ENCODE measurements around the gene MYH10. TPM values are rescaled to one million over a fixed set of nuclear protein-coding genes. Genes with fewer than 3 reads are reported as not detected.
A peak's percentile ranks its signal among the peaks of the same experiment; 100 is the strongest.

Gene MYH10
- total RNA-seq, 1 experiment from 2014 or later: 251 TPM

DNA sequence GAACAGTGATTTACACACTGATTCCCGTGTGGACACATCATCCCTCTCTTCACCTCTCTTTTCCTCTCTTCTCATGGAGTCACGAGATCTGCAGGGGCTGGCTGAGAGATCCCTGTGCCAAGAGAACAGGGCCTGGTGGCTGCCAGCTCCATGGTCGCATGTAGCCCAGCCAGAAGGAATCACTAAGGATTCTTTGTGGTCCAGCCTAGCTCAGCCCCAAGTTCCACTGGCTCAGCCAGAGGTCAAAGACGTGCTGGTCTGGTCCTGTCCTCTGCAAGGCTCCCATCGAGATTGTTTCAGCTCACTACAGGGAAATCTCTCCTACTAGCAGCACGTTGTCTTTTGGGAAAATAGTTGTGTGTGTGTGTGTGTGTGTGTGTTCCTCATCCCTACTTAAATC, 128.4 kb downstream of the MYH10 start:
- Histone ChIP-seq H2BK120ac (ENCODE audit: low read depth, low read length, poor library complexity, severe bottlenecking) (no peak overlapping the region), H3K14ac (ENCODE audit: insufficient read depth, low read length) (no peak overlapping the region), H2BK15ac (ENCODE audit: low read depth, low read length) (no peak overlapping the region), H2AK5ac (ENCODE audit: insufficient read length, low read length) (no peak overlapping the region), H2BK12ac (ENCODE audit: insufficient read length, low read depth, low read length) (no peak overlapping the region), H4K91ac (ENCODE audit: insufficient read length, low read depth, low read length) (no peak overlapping the region), H4K20me1 (ENCODE audit: control insufficient read depth, insufficient read depth, insufficient read length) (no peaks in the 10 kb centered on the region), H3K23me2 (ENCODE audit: insufficient read length, low read depth, low read length, poor library complexity, severe bottlenecking) (no peaks in the 10 kb centered on the region), H3K9ac (ENCODE audit: extremely low read depth, insufficient read length, low read length) (no peak overlapping the region), H4K8ac (replicated peaks; ENCODE audit: insufficient read length, low read depth, low read length) (no peak overlapping the region), H3K9me3 (ENCODE audit: control insufficient read depth, low read depth, low read length) (no peaks in the 10 kb centered on the region), H3T11ph (ENCODE audit: low read length) (no peak overlapping the region), H2BK5ac (ENCODE audit: insufficient read length, low read length) (no peak overlapping the region), H4K5ac (ENCODE audit: insufficient read length, low read depth, low read length) (no peak overlapping the region), H3K27ac (ENCODE audit: insufficient read length, low read depth, low read length) (no peak overlapping the region), H3K56ac (ENCODE audit: insufficient read length, low read depth, low read length) (no peak overlapping the region), H3K79me1 (ENCODE audit: insufficient read depth, low read depth, low read length, poor library complexity, severe bottlenecking) (no peaks in the 10 kb centered on the region), H3K4me1 (ENCODE audit: insufficient read depth, low read length) (no peaks in the 10 kb centered on the region), H3K4ac (ENCODE audit: low read depth, low read length) (no peak overlapping the region), H2BK20ac (ENCODE audit: low read depth, low read length, poor library complexity, severe bottlenecking) (no peak overlapping the region), H3K79me2 (ENCODE audit: insufficient read depth, low read length) (no peaks in the 10 kb centered on the region), H3K23ac (ENCODE audit: insufficient read length, low read depth, low read length) (no peak overlapping the region), H2AFZ (ENCODE audit: low read length) (no peak overlapping the region), H3K18ac (ENCODE audit: insufficient read length, low read depth, low read length) (no peak overlapping the region), H3K4me2 (ENCODE audit: insufficient read depth, insufficient read length, low read length) (no peak overlapping the region), H3K27me3 (ENCODE audit: insufficient read depth, low read length) (no peaks in the 10 kb centered on the region)
- Mint-ChIP-seq H3K27ac (peak overlapping the region in 2 of 3 experiments; percentile 66 to 79; a peak in 4 of 7 replicates), H3K4me1 (no peaks in the 10 kb centered on the region), H3K27me3 (ENCODE audit: low read depth) (no peaks in the 10 kb centered on the region), H3K9me3 (no peaks in the 10 kb centered on the region), H3K4me3 (no peak overlapping the region), H3K36me3 (ENCODE audit: insufficient read depth in 1 of 3, low read depth in 3 of 3) (peaks cover 44 to 92% (median 85%) of the 10 kb centered on the region in 3 experiments)
- no CpG with 5 or more reads among the region's 6 CpGs for WGBS (ENCODE audit: extremely low coverage, insufficient read length, low lambda C conversion rate)
- DNase-seq: no peak
- no peak for TF ChIP-seq CTCF (conservative IDR thresholded peaks at IDR 0.05)
